Liver (tissue), 3 donors: ENCODE measurements around the gene HNMT.

ENCODE experiments used
- JUND ChIP-seq, 2 donors: IDR thresholded peaks; 2 replicates each; pipeline ENCODE4 v1.6.1; 2016; ENCODE audit warnings: antibody characterized with exemption in 2 of 2
- NR2F2 ChIP-seq: IDR thresholded peaks from 2 replicates; pipeline ENCODE4 v1.6.1; 2016; ENCODE audit warnings: antibody characterized with exemption
- RAD21 ChIP-seq, 2 donors: IDR thresholded peaks; 2 replicates each; pipeline ENCODE4 v1.6.1; 2016; ENCODE audit warnings: antibody characterized with exemption in 2 of 2, mild to moderate bottlenecking in 2 of 2
- TAF1 ChIP-seq: conservative IDR thresholded peaks from 2 replicates; pipeline ENCODE4 v1.6.1; 2016; ENCODE audit warnings: antibody characterized with exemption, mild to moderate bottlenecking
- TF ChIP-seq, protein P1 (sequence below): IDR thresholded peaks from 2 replicates; pipeline ENCODE4 v1.6.1; 2016; ENCODE audit warnings: antibody characterized with exemption
- TF ChIP-seq, protein P2 (sequence below): fragments of 150-350 bp; IDR thresholded peaks from 2 replicates; pipeline ENCODE4 v1.5.1; 2017; ENCODE audit warnings: improper control_type of control experiment, low read depth, low read length; ENCODE audit not compliant: missing input control
- TF ChIP-seq, protein P3 (sequence below): IDR thresholded peaks from 2 replicates; pipeline ENCODE4 v1.6.1; 2016; ENCODE audit warnings: antibody characterized with exemption, mild to moderate bottlenecking
- donor health status: healthy.
- donor health status: healthy.

DNA sequence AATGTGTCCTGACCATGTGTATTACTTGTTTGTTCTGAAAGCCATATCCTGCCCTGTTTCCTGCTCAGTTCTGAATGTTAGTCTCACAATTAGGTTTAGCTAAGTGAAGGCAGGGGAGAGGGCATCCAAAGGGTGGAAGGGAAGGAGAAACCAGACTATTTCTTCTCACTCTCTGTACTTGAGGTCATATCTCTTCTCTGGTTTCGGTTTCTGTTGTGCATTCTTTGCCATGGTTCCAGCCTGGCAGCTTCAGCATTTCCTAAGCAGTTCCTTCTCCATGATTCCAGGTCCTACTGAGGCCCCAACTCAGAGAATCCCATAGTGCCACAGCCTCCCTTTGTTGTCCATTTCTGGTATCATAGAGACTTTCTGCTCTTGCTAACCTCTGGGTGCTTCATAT lies 40.3 kb upstream of the HNMT start:
- TF ChIP-seq, protein P1, sequence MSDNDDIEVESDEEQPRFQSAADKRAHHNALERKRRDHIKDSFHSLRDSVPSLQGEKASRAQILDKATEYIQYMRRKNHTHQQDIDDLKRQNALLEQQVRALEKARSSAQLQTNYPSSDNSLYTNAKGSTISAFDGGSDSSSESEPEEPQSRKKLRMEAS: no peak
- TF ChIP-seq, protein P2, sequence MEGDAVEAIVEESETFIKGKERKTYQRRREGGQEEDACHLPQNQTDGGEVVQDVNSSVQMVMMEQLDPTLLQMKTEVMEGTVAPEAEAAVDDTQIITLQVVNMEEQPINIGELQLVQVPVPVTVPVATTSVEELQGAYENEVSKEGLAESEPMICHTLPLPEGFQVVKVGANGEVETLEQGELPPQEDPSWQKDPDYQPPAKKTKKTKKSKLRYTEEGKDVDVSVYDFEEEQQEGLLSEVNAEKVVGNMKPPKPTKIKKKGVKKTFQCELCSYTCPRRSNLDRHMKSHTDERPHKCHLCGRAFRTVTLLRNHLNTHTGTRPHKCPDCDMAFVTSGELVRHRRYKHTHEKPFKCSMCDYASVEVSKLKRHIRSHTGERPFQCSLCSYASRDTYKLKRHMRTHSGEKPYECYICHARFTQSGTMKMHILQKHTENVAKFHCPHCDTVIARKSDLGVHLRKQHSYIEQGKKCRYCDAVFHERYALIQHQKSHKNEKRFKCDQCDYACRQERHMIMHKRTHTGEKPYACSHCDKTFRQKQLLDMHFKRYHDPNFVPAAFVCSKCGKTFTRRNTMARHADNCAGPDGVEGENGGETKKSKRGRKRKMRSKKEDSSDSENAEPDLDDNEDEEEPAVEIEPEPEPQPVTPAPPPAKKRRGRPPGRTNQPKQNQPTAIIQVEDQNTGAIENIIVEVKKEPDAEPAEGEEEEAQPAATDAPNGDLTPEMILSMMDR: no peak
- TF ChIP-seq, protein P3, sequence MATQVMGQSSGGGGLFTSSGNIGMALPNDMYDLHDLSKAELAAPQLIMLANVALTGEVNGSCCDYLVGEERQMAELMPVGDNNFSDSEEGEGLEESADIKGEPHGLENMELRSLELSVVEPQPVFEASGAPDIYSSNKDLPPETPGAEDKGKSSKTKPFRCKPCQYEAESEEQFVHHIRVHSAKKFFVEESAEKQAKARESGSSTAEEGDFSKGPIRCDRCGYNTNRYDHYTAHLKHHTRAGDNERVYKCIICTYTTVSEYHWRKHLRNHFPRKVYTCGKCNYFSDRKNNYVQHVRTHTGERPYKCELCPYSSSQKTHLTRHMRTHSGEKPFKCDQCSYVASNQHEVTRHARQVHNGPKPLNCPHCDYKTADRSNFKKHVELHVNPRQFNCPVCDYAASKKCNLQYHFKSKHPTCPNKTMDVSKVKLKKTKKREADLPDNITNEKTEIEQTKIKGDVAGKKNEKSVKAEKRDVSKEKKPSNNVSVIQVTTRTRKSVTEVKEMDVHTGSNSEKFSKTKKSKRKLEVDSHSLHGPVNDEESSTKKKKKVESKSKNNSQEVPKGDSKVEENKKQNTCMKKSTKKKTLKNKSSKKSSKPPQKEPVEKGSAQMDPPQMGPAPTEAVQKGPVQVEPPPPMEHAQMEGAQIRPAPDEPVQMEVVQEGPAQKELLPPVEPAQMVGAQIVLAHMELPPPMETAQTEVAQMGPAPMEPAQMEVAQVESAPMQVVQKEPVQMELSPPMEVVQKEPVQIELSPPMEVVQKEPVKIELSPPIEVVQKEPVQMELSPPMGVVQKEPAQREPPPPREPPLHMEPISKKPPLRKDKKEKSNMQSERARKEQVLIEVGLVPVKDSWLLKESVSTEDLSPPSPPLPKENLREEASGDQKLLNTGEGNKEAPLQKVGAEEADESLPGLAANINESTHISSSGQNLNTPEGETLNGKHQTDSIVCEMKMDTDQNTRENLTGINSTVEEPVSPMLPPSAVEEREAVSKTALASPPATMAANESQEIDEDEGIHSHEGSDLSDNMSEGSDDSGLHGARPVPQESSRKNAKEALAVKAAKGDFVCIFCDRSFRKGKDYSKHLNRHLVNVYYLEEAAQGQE: no peak
- TF ChIP-seq TAF1 (no peak), RAD21 (IDR thresholded peaks at IDR 0.05) (no peak), JUND (IDR thresholded peaks at IDR 0.05) (no peak), NR2F2 (no peak)
